Natural killer cell (primary cell): ENCODE data around the gene ASGR1. TPM values are rescaled to one million over a fixed set of nuclear protein-coding genes. Genes with fewer than 3 reads are reported as not detected.

Experiments used
- ATAC-seq, 3 donors: fragments of 150-1000 bp in 2 of 3; fragments of 200-7000 bp in 1 of 3; cut with Tn5 transposase; 1 replicate in 1 of 3; 2 replicates in 2 of 3; pipeline ENCODE4 v1.10.0; 2021; ENCODE audit warnings: mild to moderate bottlenecking in 2 of 3, moderate library complexity in 2 of 3
- DNase-seq, 2 donors: peaks; one replicate each; pipeline versions ENCODE4 v3.0.0 to v3.0.0-alpha.2; 2013 to 2021; ENCODE audit warnings: mixed read lengths in 1 of 2
- H3K27ac ChIP-seq: one replicate; pipeline ENCODE4 v1.5.1; 2013; ENCODE audit warnings: mild to moderate bottlenecking, low read length
- H3K27me3 ChIP-seq: one replicate; pipeline ENCODE4 v1.6.1; 2013; ENCODE audit warnings: low read length; ENCODE audit not compliant: control insufficient read depth, insufficient read depth
- H3K36me3 ChIP-seq: one replicate; pipeline ENCODE4 v1.6.1; 2013; ENCODE audit warnings: low read length; ENCODE audit not compliant: control insufficient read depth, insufficient read depth
- H3K4me1 ChIP-seq: one replicate; pipeline ENCODE4 v1.6.1; 2013; ENCODE audit warnings: low read length; ENCODE audit not compliant: control insufficient read depth, insufficient read depth
- H3K4me3 ChIP-seq: one replicate; pipeline ENCODE4 v1.5.1; 2013; ENCODE audit warnings: low read length
- H3K9me3 ChIP-seq: one replicate; pipeline ENCODE4 v1.6.1; 2013; ENCODE audit warnings: low read length; ENCODE audit not compliant: control insufficient read depth, insufficient read depth
- H3K27ac Mint-ChIP-seq, 2 donors: one replicate each; pipeline ENCODE4 v1.8.0; 2022; ENCODE audit warnings: mild to moderate bottlenecking in 2 of 2, mixed read lengths in 2 of 2, moderate library complexity in 1 of 2
- H3K27me3 Mint-ChIP-seq, 2 donors: one replicate each; pipeline ENCODE4 v1.8.0; 2022; ENCODE audit warnings: low read depth in 2 of 2, mixed read lengths in 2 of 2
- H3K36me3 Mint-ChIP-seq: one replicate; pipeline ENCODE4 v1.8.0; 2022; ENCODE audit warnings: mixed read lengths
- H3K4me1 Mint-ChIP-seq, 2 donors: one replicate each; pipeline ENCODE4 v1.8.0; 2022; ENCODE audit warnings: mixed read lengths in 2 of 2
- H3K4me3 Mint-ChIP-seq: one replicate; pipeline ENCODE4 v1.8.0; 2022; ENCODE audit warnings: mild to moderate bottlenecking, moderate library complexity, mixed read lengths
- H3K9me3 Mint-ChIP-seq, 2 donors: one replicate each; pipeline ENCODE4 v1.8.0; 2022; ENCODE audit warnings: mixed read lengths in 2 of 2
- WGBS: methylation state at CpG from one replicate; pipeline ENCODE4 v1.1.7; 2013; ENCODE audit warnings: missing lambda C conversion rate; ENCODE audit not compliant: insufficient coverage; 5-methylcytosine and 5-hydroxymethylcytosine counted together
- intact Hi-C: fragments of 100-400 bp; cut with micrococcal nuclease; formaldehyde crosslinking; loops from one replicate; pipeline ENCODE4 v1.14.2; 2022
- total RNA-seq, 4 donors: library from RNA; stranded (reverse); fragments of 120-200 nt in 1 of 4; gene quantifications; one replicate each; pipeline versions ENCODE4 v1.2.3 to v1.2.4, GENCODE V29; 2013 to 2022
- TF ChIP-seq, protein P1 (sequence below): fragments of 200-600 bp; IDR thresholded peaks from one replicate; pipeline ENCODE4 v1.8.0; 2022; ENCODE audit warnings: antibody characterized with exemption

The ASGR1 gene
- total RNA-seq, 3 donors from 2014 or later (not counting 1 experiment from before 2014, with no cell fraction given) = 0.35 to 1.4 TPM; not detected in 1

DNA sequence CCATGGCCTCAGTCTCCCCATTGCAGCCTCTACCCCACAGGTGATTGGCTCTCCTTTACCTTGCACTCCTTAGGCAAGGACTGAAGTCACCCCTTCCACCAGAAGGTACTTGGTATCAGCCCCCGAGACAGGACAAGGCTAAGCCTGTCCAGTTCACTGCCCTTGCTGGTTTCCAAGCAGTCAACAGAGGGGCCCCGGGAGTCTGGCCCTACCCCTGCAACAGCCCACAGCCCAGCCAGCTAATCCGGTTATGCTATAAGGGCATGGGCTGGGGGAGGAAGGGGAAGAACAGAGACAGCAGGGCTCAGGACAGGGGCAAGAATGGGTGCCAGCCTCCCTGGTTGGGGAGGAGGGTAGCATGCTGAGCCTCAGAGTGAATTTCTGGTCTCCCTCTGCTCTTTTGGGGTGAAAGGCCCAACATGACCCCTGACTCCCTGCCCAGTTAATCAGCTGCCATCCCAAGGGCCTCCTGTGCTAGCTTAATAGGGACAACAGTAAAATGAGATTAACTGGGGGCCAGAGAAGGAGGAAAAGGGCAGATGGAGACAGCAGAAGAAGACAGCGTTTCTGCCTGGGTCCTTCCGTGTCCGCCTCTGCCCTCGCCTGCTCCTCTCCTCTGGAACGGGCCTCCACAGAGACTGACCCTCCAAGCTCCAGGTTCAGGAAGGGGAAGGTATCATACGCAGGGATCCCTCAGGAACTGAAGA is 29.7 kb upstream of the ASGR1 start:
- Mint-ChIP-seq H3K4me3 (no peak overlapping the region), H3K4me1 (peaks cover 32 to 37% of the 10 kb centered on the region in 2 donors), H3K36me3 (no peaks in the 10 kb centered on the region), H3K9me3 (no peaks in the 10 kb centered on the region), H3K27ac (peak overlapping the region in 1 of 2 donors; percentile 84), H3K27me3 (peaks cover 7% of the 10 kb centered on the region in 2 donors)
- WGBS = 88% methylated on average over 9 of the region's 9 CpGs
- intact Hi-C loops = no loop called here
- H3K27ac ChIP-seq = no peak overlapping the region
- no peaks in the 10 kb centered on the region for H3K9me3 ChIP-seq
- H3K4me3 ChIP-seq = no peak overlapping the region
- no peaks in the 10 kb centered on the region for H3K36me3 ChIP-seq
- no peak for ATAC-seq
- DNase-seq = no peak
- TF ChIP-seq, protein P1, sequence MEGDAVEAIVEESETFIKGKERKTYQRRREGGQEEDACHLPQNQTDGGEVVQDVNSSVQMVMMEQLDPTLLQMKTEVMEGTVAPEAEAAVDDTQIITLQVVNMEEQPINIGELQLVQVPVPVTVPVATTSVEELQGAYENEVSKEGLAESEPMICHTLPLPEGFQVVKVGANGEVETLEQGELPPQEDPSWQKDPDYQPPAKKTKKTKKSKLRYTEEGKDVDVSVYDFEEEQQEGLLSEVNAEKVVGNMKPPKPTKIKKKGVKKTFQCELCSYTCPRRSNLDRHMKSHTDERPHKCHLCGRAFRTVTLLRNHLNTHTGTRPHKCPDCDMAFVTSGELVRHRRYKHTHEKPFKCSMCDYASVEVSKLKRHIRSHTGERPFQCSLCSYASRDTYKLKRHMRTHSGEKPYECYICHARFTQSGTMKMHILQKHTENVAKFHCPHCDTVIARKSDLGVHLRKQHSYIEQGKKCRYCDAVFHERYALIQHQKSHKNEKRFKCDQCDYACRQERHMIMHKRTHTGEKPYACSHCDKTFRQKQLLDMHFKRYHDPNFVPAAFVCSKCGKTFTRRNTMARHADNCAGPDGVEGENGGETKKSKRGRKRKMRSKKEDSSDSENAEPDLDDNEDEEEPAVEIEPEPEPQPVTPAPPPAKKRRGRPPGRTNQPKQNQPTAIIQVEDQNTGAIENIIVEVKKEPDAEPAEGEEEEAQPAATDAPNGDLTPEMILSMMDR = no peak
- H3K4me1 ChIP-seq = peaks cover 28% of the 10 kb centered on the region
- no peaks in the 10 kb centered on the region for H3K27me3 ChIP-seq

DNA sequence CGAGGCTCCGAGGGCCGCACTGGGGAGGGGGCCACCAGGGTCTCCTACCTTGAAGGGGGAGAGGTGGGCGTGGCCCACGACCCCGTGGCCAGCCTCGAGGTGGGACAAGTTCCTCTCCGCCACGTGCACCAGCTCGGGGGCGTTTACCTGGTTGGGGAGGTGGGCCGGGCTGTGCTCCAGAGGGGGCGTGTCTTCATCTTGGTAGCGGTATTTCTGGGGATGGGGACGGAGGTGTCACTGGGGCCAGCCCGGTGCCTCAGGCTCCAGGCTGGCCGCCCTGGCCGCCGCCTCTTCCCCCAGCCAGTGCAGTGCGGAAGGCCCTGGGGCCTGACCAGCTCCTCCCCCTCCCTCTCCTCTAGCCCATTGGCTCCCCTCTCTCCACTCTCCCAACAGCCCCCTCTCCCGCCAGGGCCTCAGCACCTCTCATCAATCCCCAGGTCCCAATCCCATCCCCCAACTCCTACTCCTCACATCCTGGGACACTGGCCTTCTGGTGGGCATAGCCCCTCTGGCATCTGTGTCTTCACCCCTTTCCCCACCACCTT is 28.9 kb upstream of the ASGR1 start:
- no peak overlapping the region for H3K27ac ChIP-seq
- TF ChIP-seq, protein P1 = no peak
- ATAC-seq (no peak), DNase-seq (no peak)
- H3K27me3 Mint-ChIP-seq = peaks cover 2 to 7% of the 10 kb centered on the region in 2 donors
- H3K9me3 Mint-ChIP-seq = no peaks in the 10 kb centered on the region
- H3K4me1 ChIP-seq = peaks cover 24% of the 10 kb centered on the region
- H3K27ac Mint-ChIP-seq = peak overlapping the region in 1 of 2 donors; percentile 84
- no peaks in the 10 kb centered on the region for H3K9me3 ChIP-seq
- WGBS = 86% methylated on average over 21 of the region's 21 CpGs
- H3K4me3 Mint-ChIP-seq = no peak overlapping the region
- no peaks in the 10 kb centered on the region for H3K36me3 Mint-ChIP-seq
- no peaks in the 10 kb centered on the region for H3K27me3 ChIP-seq
- H3K4me3 ChIP-seq = no peak overlapping the region
- no peaks in the 10 kb centered on the region for H3K36me3 ChIP-seq
- peaks cover 27 to 34% of the 10 kb centered on the region in 2 donors for H3K4me1 Mint-ChIP-seq
- intact Hi-C loops = no loop called here

DNA sequence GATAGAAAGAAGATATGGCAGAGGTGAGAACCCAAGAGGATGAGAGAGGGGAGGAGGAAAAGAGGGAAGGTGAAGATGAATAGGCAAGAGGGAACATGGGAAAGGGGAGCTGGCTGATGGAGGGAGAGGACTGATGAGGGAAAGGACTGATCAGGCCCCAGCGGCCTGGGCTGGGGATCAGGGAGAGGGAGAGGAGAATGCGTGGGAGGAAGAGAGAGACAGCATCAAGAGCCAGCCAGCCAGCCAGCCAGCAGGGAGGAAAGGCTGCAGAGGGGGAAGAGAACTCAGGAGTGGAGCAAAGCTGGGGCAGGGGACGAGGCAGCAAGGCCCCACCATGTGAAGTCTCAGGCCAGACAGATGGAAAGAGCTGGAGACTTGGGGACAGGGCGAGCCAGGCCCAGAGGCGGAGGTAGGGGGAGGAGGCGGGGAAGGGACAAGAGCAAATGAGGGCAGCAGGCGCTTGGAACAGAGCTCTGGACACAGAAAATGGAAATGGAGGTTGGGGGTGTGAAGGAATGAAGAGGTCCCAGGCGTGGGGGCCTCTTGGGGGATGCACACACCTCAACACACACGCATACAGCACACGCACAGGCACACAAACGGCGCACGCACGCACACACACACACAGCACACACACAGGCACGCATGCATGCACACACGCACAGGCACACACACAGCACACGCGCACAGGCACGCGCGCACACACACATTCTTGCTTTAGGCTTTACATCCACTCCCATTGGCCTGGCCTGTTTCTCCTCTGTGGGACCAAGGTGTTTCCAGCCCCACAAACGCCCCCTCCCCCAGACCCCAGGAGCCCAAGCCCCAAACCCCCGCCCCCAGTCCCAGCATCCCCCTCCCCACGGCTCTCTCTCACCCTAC is 28.2 kb upstream of the ASGR1 start:
- H3K36me3 Mint-ChIP-seq = no peaks in the 10 kb centered on the region
- ATAC-seq = no peak
- Histone ChIP-seq H3K4me3 (no peak overlapping the region), H3K27me3 (no peaks in the 10 kb centered on the region), H3K36me3 (no peaks in the 10 kb centered on the region), H3K4me1 (peaks cover 24% of the 10 kb centered on the region), H3K9me3 (no peaks in the 10 kb centered on the region), H3K27ac (no peak overlapping the region)
- H3K4me3 Mint-ChIP-seq = peak overlapping the region; percentile 50
- H3K4me1 Mint-ChIP-seq = peaks cover 27 to 34% of the 10 kb centered on the region in 2 donors
- 94% methylated on average over 21 of the region's 24 CpGs for WGBS
- peak overlapping the region; percentile 93 to 95 for H3K27ac Mint-ChIP-seq
- peaks cover 2 to 4% of the 10 kb centered on the region in 2 donors for H3K27me3 Mint-ChIP-seq
- intact Hi-C loops = no loop called here
- TF ChIP-seq, protein P1 = no peak
- no peaks in the 10 kb centered on the region for H3K9me3 Mint-ChIP-seq
- no peak for DNase-seq
